GM12878 (cell line): ENCODE measurements around the gene COL16A1. TPM values are rescaled to one million over a fixed set of nuclear protein-coding genes. Genes with fewer than 3 reads are reported as not detected.

ENCODE experiments used
- ATAC-seq: fragments of 200-7000 bp; cut with Tn5 transposase; 3 replicates; pipeline ENCODE4 v1.9.1; 2020; ENCODE audit warnings: mild to moderate bottlenecking, moderate library complexity
- BruUV-seq: library from RNA; stranded (reverse); fragments of 400-500 nt; replicated peaks from 2 replicates; lab custom pipeline; 2021; lab: Mats Ljungman, UMichigan
- CTCF ChIA-PET: fragments of 300-600 bp; sonication (Branson Sonifier 250); formaldehyde crosslinking; extraction: SDS; loops from one replicate; lab custom pipeline; 2021; ENCODE audit warnings: inconsistent platforms; lab: Yijun Ruan, JAX
- POLR2A ChIA-PET: fragments of 350-600 bp; formaldehyde crosslinking; extraction: SDS; loops from one replicate; lab custom pipeline; 2021; ENCODE audit warnings: inconsistent platforms; lab: Charles Lee
- RAD21 ChIA-PET: fragments of 300-600 bp; sonication (Branson Sonifier 250); formaldehyde crosslinking; loops from one replicate; lab custom pipeline; 2023; ENCODE audit warnings: antibody characterized with exemption; ENCODE audit not compliant: unreplicated experiment; lab: Charles Lee
- SMC1A ChIA-PET: fragments of 300-600 bp; sonication (Branson Sonifier 250); formaldehyde crosslinking; loops from one replicate; lab custom pipeline; 2023; ENCODE audit not compliant: unreplicated experiment, uncharacterized antibody; lab: Charles Lee
- DNase-seq: peaks from one replicate; pipeline ENCODE4 v3.0.0-alpha.2; 2011; ENCODE audit warnings: low read depth, low spot score
- FAIRE-seq: peaks from 3 replicates; lab custom pipeline; 2011; peaks lifted over from hg19 to GRCh38; lab: Jason Lieb, UNC
- H2AFZ ChIP-seq: 2 replicates; pipeline ENCODE4 v1.6.0; 2011; ENCODE audit warnings: low read depth, low read length, control low read depth; ENCODE audit not compliant: control insufficient read depth
- H3K27ac ChIP-seq: 2 replicates; pipeline ENCODE4 v1.5.1; 2011; ENCODE audit warnings: control low read depth; ENCODE audit not compliant: control insufficient read depth, insufficient read depth
- H3K27me3 ChIP-seq, 2 experiments: replicated peaks in 1 of 2; 2 replicates each; pipeline versions ENCODE4 v1.6.0 to v1.6.1; 2011; ENCODE audit warnings: low read length in 1 of 2; ENCODE audit not compliant: control insufficient read depth in 2 of 2, insufficient read depth in 2 of 2
- H3K36me3 ChIP-seq, 2 experiments: 2 replicates each; pipeline ENCODE4 v1.5.1; 2011; ENCODE audit warnings: low read length in 1 of 2; ENCODE audit not compliant: control insufficient read depth in 2 of 2, insufficient read depth in 2 of 2
- H3K4me1 ChIP-seq: 2 replicates; pipeline ENCODE4 v1.6.1; 2011; ENCODE audit warnings: mild to moderate bottlenecking, low read length, moderate library complexity, mixed read lengths; ENCODE audit not compliant: control insufficient read depth, insufficient read depth
- H3K4me2 ChIP-seq: 2 replicates; pipeline ENCODE4 v1.6.0; 2011; ENCODE audit warnings: control low read depth; ENCODE audit not compliant: control insufficient read depth, insufficient read depth
- H3K4me3 ChIP-seq: fragments of 200-600 bp; sonication (generic); 2 replicates; pipeline ENCODE4 v1.5.1; 2016
- H3K79me2 ChIP-seq: 2 replicates; pipeline ENCODE4 v1.6.0; 2011; ENCODE audit warnings: low read length; ENCODE audit not compliant: control insufficient read depth, insufficient read depth
- H3K9ac ChIP-seq: 2 replicates; pipeline ENCODE4 v1.8.0; 2011; ENCODE audit warnings: low read length, control low read depth, mixed read lengths; ENCODE audit not compliant: control insufficient read depth, insufficient read depth
- H3K9me3 ChIP-seq: replicated peaks from 3 replicates; pipeline ENCODE4 v1.5.1; 2011; ENCODE audit warnings: mild to moderate bottlenecking, low read length; ENCODE audit not compliant: control insufficient read depth, insufficient read depth
- H4K20me1 ChIP-seq: 2 replicates; pipeline ENCODE4 v1.6.0; 2011; ENCODE audit not compliant: control insufficient read depth, insufficient read depth
- BHLHE40 ChIP-seq, 2 experiments: fragments of 450-650 bp in 1 of 2; IDR thresholded peaks; 2 replicates each; pipeline ENCODE4 v1.6.1; 2011 to 2017; ENCODE audit warnings: low read depth in 2 of 2, borderline replicate concordance in 1 of 2, improper control_type of control experiment in 1 of 2, low read length in 1 of 2, mild to moderate bottlenecking in 1 of 2
- CHD2 ChIP-seq: IDR thresholded peaks from 2 replicates; pipeline ENCODE4 v1.6.1; 2011; ENCODE audit warnings: low read depth, low read length, improper control_type of control experiment, borderline replicate concordance
- ESRRA ChIP-seq: IDR thresholded peaks from 2 replicates; pipeline ENCODE4 v1.6.1; 2012; ENCODE audit warnings: mild to moderate bottlenecking, low read length, improper control_type of control experiment
- FOS ChIP-seq: IDR thresholded peaks from 3 replicates; pipeline ENCODE4 v1.6.1; 2011; ENCODE audit warnings: borderline replicate concordance; ENCODE audit not compliant: insufficient read length; ENCODE audit errors: extremely low read depth
- PAX8 ChIP-seq: fragments of 450-650 bp; IDR thresholded peaks from 2 replicates; pipeline ENCODE4 v1.6.1; 2017; ENCODE audit warnings: mild to moderate bottlenecking, moderate library complexity
- RAD21 ChIP-seq: IDR thresholded peaks from 2 replicates; pipeline ENCODE4 v1.6.1; 2011; ENCODE audit warnings: mild to moderate bottlenecking, low read depth, low read length, moderate library complexity; ENCODE audit not compliant: insufficient read depth
- STAT1 ChIP-seq: fragments of 450-650 bp; conservative IDR thresholded peaks from 2 replicates; pipeline ENCODE4 v1.6.1; 2014; ENCODE audit warnings: antibody characterized with exemption, mild to moderate bottlenecking
- TCF3 ChIP-seq: IDR thresholded peaks from 2 replicates; pipeline ENCODE4 v1.6.1; 2012; ENCODE audit warnings: low read depth, mild to moderate bottlenecking, low read length, borderline replicate concordance; ENCODE audit not compliant: insufficient read depth
- YY1 ChIP-seq: IDR thresholded peaks from 2 replicates; pipeline ENCODE4 v1.6.1; 2011; ENCODE audit warnings: low read depth, mild to moderate bottlenecking, low read length
- ZBTB4 ChIP-seq: fragments of 450-650 bp; formaldehyde crosslinking; IDR thresholded peaks from 2 replicates; pipeline ENCODE4 v1.4.0; 2022; ENCODE audit warnings: mild to moderate bottlenecking, moderate library complexity
- WGBS: methylation state at CpG from one replicate; pipeline ENCODE4 v1.1.6; 2016; ENCODE audit warnings: low lambda C conversion rate; ENCODE audit not compliant: insufficient replicate concordance, insufficient coverage; ENCODE audit errors: missing lambda C conversion rate; 5-methylcytosine and 5-hydroxymethylcytosine counted together
- in situ Hi-C: fragments of 300-500 bp; cut with MboI; formaldehyde crosslinking; loops from 9 replicates; pipeline ENCODE4 v1.14.3; 2018; ENCODE audit warnings: mixed read lengths
- intact Hi-C: fragments of 100-400 bp; cut with micrococcal nuclease; formaldehyde crosslinking; loops from one replicate; pipeline ENCODE4 v1.14.2; 2022; ENCODE audit not compliant: unreplicated experiment
- polyA plus RNA-seq, 11 experiments: library from polyadenylated mRNA; depleted of rRNA in 4 of 11; unstranded in 6 of 11; stranded (reverse) in 5 of 11; fragments of >200 nt; fragmentation: Nextera tagmentation in 4 of 11; fragmentation: Illumina TruSeq in 1 of 11; extraction: Ambion mirVana in 4 of 11; extraction: Trizol in 1 of 11; gene quantifications; 1 replicate in 1 of 11; 2 replicates in 10 of 11; pipeline versions ENCODE4 v1.2.1 to v1.2.3, GENCODE V29; 2011 to 2016; ENCODE audit warnings: inconsistent platforms in 2 of 11, missing spikeins in 2 of 11, low read depth in 1 of 11
- total RNA-seq, 4 experiments: library from RNA; depleted of rRNA in 3 of 4; stranded (reverse); fragments of >200 nt in 3 of 4; fragmentation: Illumina TruSeq in 1 of 4; extraction: Trizol in 1 of 4; gene quantifications; 2 replicates each; pipeline versions ENCODE4 v1.2.1 to v1.2.3, GENCODE V29; 2013 to 2021

Gene COL16A1
- total and polyA plus RNA-seq, 10 of the 15 experiments (the other 5 are each of a cell fraction or from before 2014, with no cell fraction given) = 0.02 to 3.7 (median 0.59) TPM

- Histone ChIP-seq H3K4me3 (no peak overlapping the region), H4K20me1 (no peaks in the 10 kb centered on the region), H3K9me3 (no peaks in the 10 kb centered on the region), H3K9ac (no peak overlapping the region), H3K27me3 (peaks cover 0 to 5% of the 10 kb centered on the region in 2 experiments; a peak in 1 of 4 replicates), H3K4me2 (no peak overlapping the region), H3K36me3 (no peaks in the 10 kb centered on the region), H3K79me2 (no peaks in the 10 kb centered on the region), H2AFZ (no peak overlapping the region), H3K4me1 (peaks cover 24% of the 10 kb centered on the region), H3K27ac (no peak overlapping the region)
- in situ Hi-C loops (no loop called here), intact Hi-C loops (no loop called here)
- ChIA-PET SMC1A (interaction anchor here (0.9 kb wide), 1 partner anchor 105 kb away, joined by 3 read pairs; no protein-coding TSS in a partner anchor), POLR2A (no interaction called here), CTCF (interaction anchor here (1.0 to 3.8 kb wide), 3 partner anchors 13 to 707 kb away, joined by 3 to 70 read pairs (median 12); no protein-coding TSS in a partner anchor), RAD21 (no interaction called here)
- ATAC-seq (no peak), FAIRE-seq (no peak), DNase-seq (no peak)
- TF ChIP-seq YY1 (no peak), ZBTB4 (CRISPR knock-in tag) (no peak), BHLHE40 (IDR thresholded peaks at IDR 0.05; ENCODE audit: borderline replicate concordance in 1 of 2, low read depth in 2 of 2, low read length in 1 of 2) (no peak), STAT1 (no peak), CHD2 (no peak), ESRRA (no peak), TCF3 (no peak), PAX8 (no peak), FOS (no peak), RAD21 (no peak)
- BruUV-seq = no TSS peak
- 0% methylated on average over 1 of the region's 1 CpG for WGBS
These were observed 43.5 kb upstream of the COL16A1 start for GRCh38 chr1:31747304-31747703.
